IMR-90 (cell line): ENCODE data around the gene FOXN3.

Experiments
- POLR2A ChIP-seq: IDR thresholded peaks from 2 replicates; pipeline ENCODE4 v1.6.1; 2012; ENCODE audit warnings: mild to moderate bottlenecking, low read depth, low read length
- TF ChIP-seq, protein P1 (sequence below): conservative IDR thresholded peaks from 2 replicates; pipeline ENCODE4 v1.5.1; 2012; ENCODE audit warnings: mild to moderate bottlenecking, low read depth, low read length, improper control_type of control experiment

DNA sequence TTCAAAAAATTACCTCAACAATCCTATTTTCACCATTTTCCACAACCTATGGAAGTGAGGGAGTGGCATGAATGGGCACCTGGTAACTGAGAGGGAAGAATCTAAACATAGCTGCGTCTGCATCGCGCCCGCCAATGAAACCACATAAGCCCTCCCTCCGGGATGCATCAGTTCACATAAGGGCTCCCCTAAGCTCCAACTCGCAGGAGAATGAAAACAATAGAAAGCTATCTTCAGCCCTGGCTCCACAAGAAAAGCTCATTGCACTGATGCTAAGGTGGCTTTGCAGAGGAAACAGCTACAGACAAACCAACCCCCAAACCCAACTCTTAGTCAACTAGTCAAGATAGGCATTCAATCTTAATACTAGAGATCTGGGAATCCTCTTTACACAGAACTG lies 173.3 kb downstream of the FOXN3 start:
- TF ChIP-seq POLR2A, result no peak
- TF ChIP-seq, protein P1, sequence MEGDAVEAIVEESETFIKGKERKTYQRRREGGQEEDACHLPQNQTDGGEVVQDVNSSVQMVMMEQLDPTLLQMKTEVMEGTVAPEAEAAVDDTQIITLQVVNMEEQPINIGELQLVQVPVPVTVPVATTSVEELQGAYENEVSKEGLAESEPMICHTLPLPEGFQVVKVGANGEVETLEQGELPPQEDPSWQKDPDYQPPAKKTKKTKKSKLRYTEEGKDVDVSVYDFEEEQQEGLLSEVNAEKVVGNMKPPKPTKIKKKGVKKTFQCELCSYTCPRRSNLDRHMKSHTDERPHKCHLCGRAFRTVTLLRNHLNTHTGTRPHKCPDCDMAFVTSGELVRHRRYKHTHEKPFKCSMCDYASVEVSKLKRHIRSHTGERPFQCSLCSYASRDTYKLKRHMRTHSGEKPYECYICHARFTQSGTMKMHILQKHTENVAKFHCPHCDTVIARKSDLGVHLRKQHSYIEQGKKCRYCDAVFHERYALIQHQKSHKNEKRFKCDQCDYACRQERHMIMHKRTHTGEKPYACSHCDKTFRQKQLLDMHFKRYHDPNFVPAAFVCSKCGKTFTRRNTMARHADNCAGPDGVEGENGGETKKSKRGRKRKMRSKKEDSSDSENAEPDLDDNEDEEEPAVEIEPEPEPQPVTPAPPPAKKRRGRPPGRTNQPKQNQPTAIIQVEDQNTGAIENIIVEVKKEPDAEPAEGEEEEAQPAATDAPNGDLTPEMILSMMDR, result no peak
